C1 segment of cervical spinal cord (tissue), 14 donors: ENCODE measurements around the gene UNC5B.

ENCODE experiments used
- DNase-seq, 14 donors: peaks; one replicate each; lab custom pipeline; 2025; lab: John Stamatoyannopoulos, UW

UNC5B gene

DNA sequence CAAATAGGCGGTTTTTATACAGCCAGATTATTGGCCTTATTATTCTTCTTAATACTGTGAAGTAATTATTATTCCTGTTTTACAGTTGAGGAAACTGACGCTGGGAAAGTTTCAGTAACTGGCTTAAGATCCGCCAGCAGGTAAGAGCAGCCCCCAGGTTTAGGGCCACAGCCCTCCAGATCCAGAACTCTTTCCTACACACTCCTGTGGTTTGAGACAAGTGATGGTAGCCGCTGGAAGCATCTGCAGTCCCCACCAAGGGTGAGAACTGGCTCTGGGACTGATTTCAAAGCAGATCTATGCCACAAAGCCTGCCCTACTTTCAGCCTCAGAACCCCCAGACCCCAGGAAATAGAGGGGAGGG is 3.0 kb upstream of the UNC5B start:
- no peak for DNase-seq

DNA sequence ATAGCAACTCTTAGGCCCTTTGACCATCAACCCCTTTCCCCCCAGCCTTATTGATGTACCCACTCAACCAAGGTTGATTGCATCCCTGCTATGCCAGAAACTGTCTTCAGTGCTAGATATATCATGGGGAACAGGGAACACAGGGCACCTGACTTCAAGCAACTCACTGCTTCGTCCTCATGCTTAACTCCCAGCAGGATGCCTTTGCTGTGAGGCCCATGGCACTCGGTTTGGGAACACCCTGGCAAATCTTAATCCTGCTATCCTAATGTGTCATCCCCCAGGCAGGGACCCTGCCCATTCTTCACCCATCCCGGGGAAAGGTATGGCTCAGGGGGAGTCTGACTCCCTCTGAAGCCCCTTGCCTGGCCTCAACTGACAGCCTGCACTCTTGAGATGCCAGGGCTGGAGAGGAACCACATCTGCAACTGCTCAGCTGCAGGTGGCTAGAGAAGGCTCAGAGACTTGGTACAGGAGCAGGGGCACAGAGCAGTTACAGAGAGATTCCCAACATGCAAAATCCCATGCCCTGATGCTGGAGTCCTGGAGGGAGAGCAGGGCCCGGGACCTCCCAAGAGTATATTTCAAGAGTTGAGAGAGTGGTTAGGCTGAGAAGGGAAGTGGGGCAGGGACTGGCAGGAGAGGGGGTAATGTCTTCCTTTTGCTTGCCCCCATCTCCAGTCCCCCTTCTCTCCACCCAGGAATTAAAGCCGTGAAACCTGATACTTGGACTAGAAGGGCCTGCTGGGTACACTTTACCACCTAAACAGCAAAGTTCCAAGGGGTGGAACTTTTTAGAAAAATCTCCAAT is 2.4 kb upstream of the UNC5B start:
- DNase-seq: no peak

DNA sequence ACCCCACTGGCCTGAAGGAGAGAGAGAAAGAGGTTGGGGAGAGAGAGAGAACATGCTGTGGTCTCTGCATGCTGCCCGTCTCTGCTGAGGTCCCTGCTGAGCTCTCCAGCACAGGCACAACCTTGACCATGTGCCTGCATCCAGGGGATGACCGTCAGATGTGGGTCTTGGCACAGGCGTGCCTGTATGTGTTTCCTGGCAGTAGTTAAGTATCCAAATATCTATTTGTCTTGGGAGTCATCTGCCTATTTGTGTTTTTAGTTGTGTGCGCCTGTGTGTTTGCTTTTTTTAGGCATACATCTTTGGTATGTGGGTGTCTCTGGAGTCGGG is 1.9 kb upstream of the UNC5B start:
- no peak for DNase-seq

DNA sequence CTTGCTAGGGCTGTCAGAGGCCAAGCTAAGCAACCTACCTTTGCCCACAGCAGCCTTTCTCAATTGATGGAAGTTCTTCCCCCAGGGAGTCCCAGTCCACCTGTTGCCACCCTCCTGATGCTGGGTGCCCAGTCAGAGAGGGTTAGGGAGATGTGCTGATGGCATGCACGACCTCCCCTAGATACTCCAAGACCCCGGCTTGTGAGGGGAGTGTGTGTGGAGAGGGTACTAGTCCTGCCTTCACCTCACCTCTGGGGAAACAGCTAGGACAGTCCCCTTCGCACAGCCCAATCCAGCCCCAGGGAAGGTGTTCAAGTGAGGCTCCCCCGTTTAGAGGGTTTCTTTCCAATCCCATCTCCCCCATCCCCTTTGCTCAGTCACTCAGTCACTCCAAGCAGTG is 1.3 kb upstream of the UNC5B start:
- DNase-seq: no peak

DNA sequence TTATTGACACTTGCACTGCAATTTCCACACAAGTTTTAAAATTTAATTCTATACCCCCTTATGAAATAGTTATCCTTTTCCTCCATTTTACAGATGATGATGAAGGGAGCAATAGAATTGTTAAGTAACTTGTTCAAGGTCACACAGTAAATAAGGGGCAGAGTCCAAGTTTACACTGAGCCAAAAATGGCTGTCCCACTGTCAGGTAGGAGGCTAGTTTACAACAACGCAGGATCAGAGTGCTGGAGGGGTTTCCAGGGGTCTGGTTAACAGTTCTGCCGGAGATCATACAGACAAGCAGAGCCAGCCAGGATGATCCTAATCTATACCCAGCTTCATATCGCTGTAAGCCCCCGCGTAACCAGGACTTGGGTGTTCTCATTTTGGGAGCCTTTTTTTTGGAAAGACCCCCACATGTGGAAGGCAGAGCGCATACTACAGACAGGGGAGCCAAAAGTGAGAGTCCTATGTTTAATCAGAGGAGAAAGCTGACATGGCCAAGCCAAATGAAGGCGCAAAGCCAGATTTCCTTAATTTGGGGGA is 524 bp upstream of the UNC5B start:
- DNase-seq: no peak

DNA sequence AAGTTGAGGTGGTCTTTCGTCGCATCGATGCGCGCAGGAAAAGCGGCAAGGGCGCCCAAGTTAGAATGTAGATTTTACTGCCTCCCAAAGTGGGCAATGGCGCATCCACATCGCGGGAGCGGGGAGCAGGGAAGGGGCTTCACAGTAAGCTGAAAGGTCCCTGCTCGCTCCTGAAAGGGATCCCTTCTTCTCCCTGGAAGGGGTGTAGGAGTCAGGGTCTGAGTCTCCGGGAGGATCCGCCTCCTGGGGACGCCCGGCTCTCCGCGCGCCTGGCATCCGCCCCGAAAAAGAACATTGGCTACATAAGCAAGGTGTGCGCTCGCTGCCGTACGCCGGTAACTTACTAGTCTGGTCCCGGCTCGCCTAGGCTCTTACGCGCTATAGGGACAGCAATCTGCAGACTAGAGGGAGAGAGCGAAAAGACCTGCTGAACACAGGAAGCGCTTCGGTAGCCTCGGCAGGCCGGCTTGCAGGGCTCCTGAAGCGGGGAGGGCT is 804 bp downstream of the UNC5B start:
- peak in 4 of 14 donors; percentile 35 to 65 (median 60) for DNase-seq

DNA sequence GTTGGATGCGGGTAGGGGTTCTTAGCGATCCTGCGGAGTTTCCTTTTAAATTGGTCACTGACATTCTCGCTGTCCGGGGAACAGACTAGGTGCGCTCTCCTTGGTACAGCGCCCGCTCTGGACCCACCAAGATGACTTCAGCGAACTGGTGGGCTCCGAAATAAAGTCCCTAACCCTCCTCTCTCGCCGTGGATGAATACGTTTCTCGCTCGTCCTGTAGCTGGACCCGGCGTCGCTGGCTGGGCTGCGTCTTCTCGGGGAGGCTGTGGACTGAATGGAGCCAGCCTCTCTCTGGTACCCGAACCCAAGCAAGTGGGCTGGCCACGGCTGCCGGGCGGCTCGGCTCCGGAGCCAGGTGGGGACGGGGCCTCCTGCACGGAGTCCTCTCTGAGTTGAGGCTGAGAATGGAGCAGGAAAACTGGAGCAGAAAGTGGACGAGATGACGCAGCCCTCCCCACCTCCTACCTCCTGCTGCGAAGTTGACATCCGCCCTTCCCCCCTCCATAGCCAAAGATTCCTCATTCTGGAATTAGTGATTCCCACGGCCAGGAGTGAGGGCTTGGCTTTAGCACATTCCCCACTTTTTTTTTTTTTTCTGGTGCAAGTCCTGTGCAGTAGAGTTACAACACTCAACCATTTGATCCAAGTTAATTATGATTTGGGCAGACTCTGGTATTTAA is 1.5 kb downstream of the UNC5B start:
- peak in 4 of 14 donors; percentile 34 to 75 (median 50) for DNase-seq

DNA sequence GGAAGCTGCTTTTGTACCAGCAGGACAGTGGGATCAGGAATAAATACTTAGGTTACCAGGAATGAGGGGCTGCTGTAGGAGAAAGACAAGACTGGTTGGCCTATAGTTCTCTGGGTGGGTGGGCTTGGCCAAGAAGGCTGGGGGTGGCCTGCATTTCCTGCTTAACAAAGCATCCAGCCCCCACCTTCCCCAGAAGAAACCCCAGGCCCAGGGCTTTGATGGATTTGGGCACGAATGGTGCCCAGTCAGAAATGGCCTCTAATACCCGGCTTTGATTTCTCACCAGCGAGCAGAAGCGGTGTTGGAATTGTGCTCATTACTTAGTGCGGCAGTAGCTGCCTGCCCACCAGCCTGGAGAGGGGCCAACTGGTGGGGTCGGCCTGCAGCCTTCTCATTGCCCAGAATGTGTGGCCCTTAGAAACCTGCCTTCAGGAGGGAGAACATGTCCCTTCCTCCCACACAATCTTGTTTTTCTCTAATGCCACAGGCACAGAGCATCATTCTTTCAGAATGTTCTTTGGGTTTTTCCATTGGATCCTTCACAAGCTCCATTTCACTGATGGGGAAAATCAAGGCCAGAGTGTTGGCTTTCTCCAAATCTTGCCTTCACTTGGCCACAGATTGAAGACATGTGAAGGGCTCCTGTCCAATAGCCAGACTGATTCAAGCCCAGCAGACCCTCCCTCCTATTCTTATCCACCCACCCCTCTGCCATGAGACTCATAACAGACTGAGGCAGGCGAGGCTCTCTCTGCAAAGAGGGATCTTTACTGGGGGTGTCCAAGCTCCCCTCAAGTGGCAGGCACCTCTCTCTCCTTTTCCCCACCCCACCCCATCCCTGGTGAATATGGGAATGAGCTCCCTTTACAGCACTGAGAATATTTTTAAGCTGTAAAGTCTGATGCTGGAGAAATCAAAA is 2.5 kb downstream of the UNC5B start:
- DNase-seq: no peak

DNA sequence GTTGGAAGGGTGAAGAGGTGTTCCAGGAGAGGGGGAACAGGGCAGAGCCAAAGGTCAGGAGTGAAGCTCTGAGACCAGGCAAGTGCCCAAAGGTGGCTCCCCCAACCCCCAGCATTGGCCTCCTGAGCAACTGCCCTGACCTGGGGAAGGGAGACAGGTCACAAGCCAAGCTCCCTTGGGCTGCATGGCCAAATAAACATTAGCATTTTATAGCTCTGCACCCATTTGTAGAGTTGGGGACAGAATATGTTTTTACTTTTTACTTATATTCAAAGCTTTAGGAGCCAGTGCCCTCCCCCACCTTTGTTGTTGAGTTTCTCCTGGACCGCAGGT is 4.0 kb downstream of the UNC5B start:
- DNase-seq: no peak

DNA sequence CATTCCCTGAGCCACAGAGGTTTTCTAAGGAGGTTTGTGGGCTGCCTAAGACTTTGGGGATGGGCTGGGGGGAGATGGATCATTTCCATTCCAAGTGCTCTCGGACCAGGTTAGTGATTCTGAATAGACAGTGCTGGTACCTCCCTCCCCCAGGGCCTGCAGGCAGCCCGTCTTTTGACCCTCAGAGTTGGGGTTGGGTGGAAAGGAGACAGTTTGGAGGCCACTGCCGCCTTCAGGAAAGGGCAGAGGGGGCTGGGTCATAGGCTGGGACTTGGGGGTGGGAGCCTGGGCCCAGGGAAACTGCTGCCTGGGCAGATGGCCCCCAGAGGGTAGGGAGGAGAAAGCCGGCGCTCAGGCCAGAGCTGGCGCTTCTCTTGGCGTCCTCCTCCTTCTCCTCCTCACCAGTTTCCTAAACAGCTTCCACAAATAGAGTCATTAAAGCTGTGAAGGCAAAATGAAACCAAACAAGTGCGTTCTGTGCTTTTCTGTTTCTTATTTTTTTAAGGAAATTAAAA is 4.4 kb downstream of the UNC5B start:
- no peak for DNase-seq

DNA sequence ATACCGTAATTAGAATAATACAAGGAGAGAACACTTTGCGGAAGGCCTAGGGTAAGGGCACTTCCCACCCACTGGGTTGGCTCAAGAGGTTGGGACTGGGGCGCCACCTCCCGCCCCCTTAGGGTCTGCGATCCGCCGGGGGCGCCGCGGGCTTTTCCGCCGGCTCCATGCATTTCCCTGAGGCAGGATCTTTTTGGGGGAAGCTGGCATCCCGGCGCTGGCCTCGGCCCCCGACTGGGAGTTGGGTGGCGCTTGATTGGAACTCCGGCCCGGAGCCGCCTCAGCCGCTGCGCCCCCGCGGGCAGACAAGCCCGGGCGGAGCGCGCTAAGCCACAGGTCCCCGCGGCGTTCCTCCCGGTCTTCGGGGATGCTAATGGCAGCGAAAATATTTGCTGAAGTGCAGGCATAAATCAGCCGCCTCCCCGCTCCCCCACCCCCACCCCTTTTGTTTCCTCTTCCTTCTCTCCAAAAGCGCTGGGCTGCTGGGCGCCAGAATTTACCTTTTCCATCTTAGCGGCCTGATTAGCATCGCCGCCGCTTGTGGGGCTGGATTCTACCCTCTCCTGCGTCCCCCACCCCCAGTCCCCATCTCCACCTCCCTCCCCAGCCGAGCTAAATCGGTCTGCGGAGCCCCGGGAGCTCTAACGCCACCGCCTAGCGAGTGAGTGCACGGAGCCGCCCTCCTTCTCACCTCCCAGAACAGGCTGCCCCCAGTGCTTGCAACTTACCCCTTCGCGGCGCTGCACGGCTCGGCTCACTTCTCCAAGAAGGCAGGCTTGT is 5.1 kb downstream of the UNC5B start:
- peak in 3 of 14 donors; percentile 39 to 54 (median 46) for DNase-seq

DNA sequence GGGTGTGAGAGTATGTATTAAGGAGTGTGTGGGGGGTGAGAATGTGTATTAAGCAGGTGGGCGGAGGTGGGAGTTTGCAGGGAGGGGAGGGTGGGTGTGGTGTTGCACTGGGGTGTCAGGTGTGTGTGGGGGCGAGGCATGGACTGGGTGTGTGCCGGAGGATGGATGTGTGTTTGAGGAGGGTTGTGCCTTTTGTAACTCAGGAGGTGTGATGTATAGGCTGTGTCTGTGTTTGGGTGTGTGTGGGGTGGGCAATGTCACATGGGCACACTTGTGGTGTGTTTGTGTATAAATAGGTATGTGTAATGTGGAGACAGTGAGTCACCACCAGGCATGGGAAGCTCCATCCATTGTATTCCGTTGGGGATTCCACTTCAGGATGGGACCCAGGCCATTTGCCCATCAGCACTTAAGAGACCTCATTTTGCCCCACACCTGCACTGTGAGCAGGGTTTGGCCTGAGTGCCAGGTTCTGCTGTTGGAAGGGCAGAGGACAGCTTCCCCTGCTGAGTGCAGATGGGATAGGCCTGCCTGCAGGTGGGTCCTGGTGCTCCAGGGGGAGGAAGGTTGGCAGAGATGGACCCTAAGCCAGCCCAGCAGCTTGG is 5.8 kb downstream of the UNC5B start:
- peak in 1 of 14 donors; percentile 52 for DNase-seq

DNA sequence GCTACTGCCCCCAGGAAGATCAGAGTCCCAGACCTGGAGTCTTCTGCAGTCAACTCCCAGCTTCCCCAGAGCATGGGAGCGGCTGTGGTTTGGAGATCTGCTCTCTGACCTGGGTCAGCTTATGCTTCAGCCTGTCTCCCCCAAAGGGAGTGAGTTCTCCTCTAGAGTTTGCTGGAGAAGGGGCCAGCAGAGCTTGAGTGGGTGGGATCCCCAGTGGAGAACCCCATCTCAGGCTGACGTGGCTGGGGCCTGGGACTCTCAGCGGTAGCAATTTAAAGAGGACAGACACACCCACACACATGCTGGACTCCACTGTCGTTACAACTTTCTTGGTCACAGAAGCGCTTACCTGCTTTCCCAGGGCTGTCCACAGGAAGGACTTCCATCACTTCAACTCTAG is 6.3 kb downstream of the UNC5B start:
- peak in 1 of 14 donors; percentile 18 for DNase-seq

DNA sequence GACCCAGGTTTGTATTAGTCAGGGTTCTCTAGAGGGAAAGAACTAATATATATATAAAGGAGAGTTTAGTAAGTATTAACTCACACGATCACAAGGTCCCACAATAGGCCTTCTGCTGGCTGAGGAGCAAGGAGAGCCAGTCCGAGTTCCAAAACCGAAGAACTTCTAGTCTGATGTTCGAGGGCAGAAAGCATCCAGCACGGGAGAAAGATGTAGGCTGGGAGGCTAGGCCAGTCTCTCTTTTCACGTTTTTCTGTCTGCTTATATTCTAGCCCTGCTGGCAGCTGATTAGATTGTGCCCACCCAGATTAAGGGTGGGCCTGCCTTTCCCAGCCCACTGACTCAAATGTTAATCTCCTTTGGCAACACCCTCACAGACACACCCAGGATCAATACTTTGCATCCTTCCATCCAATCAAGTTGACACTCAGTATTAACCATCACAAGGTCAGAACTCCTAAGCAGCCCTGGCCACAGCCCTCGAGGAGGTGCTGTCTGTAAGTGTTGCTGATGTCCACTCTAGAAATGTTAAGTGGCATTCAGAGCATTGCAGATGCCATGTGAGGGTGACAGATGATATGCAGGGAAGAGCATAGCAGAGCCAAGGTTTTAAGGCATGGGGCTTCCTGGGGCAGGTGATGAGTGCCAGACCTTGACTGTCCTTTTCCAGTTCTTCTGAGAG is 7.0 kb downstream of the UNC5B start:
- DNase-seq: peak in 1 of 14 donors; percentile 21

DNA sequence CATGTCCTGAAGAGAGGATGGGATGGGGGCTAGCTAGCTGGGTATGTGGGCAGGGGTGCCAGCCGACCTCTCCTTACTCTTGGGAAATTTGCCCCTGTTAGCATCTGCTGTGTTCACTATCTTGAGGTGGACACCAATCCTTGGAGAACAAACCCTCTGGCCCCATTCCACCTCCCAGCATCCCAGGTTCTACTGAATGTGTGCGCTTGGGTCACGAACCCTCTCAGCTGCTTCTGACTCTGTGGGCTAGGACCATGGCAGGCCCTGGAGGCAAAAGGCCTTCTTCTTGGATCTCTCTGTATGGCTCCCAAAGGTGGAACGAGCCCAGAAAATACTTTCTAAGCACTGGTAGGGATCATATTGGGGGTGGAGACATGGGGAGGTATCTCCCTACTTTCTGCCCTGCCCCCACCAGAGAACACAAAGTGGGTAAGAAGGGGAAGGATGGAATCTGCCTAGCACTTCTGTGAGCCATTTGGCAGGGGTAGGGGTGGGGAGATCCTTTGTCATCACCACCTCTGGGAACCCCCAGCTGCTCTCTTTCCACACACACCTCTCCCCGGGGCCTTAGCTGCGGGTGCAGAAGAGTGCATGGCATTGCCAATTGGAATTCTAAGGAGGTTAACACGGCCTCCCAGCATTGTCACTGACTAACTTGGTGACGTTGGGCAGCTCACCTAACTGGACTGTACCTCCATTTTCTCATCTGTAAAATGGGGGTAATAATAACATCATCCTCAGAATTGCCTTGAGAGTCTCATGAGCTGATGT is 7.7 kb downstream of the UNC5B start:
- no peak for DNase-seq

DNA sequence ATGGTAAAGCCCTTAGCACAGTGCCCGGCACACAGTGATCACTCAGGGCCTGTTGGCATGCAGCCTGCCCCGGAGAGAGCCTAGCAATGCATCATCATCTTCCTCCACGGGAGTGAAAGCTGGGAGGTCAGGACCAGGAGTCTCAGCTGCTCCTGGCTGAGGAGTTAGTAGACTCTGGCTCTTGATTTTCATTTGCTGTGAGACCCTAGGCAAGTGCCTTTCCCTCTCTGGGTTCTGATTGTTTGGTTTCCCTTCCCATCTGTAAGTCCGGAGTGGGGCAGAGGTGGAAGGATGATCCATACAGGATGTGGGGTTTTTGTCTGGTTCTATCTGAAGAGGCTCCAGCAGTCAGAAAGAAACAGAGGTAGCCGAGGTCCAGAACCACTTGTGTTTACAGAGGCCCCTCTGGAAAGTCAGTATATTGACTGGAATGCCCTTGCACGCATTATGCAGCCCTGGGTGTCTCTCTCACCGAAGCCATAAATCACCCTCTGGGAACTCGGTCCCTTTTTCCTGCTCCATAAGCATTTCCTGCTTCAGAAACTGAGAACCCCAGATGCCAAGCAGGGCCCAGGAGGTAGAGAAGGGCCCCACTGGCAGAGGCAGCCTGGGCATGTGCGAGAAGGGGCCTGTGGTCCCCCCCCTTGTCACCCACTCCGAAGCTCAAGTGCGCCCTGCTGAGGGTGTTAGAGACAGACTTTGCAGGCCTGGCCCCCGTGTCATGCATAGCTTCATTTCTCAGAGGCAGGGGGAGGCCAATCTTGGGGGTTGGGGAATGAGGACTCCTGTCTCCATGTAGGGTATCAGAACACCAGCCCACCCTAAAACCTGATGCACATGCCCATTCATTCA is 8.5 kb downstream of the UNC5B start:
- no peak for DNase-seq

DNA sequence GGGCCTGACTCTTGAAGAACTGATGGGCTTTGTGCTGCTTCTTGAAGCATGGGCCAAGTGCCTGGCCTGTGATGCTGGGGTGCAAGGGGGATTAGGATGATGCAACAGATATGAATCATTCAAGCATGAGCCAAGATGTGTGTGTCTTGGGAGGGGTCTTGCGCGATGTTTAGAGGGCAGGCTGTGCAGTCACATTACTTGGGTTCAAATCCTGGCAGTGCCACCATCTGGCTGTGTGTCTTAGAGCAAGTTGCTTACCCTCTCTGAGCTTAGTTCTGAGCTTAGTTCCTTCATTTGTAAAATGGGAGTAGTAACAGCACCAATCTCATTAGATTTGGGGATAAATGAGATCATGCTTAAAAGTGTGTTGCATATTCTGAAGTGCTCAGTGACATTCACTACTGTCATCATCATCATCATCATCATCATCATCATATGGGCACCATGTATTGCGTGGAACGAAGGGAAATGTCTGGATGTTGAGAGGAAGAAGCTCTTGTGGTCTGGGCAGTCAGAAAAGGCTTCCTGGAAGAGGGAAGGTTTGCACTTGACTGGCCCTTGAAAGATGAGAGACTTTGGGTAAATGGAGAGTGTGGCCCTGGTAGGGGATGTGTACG is 9.3 kb downstream of the UNC5B start:
- DNase-seq: no peak
